ENCODE results near the gene UCK1.
"Not testable (repeated sequence)": the region's sequence is repeated elsewhere in the genome, so short reads cannot be mapped to it uniquely, and the experiment has no call there.

Gene UCK1

DNA sequence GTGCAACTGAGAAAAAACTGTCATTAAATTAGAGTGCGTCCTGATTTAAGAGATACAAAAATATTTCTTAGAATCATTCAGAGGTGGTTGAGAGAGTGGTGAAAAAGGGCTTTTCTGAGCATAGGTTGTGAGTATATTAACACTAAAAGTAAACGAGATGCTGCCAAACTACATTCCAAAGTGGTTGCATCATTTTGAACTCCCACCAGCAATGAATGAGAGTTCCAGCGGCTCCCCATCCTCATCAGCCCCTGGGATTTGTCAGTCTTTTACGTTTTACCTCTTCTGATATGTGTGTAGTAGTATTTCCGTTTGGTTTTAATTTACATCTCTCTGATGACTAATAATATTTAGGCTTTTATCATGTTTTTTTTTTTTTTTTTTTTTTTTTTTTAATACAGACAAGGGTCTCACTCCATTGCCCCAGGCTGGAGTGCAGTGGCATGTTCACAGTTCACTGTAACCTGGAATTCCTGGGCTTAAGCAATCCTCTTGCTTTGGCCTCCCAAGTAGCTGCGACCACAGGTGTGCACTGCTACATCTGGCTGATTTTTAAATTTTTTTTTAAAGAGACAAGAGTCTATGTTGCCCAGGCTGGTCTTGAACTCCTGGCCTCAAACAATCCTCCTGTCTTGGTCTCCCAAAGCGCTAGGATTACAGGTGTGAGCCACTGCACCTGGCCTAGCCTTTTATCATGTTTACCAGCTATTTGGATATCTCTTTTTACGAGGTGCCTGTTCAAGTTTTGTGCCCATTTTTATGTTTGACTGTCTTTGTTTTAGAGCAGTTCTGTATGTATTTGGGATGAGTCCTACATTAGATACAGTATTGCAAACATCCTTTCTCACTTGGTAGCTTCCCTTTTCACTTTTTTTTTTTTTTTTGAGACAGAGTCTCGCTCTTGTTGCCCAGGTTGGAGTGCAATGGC lies 31.2 kb upstream of the UCK1 start:
- H3K27ac Mint-ChIP-seq = no peak overlapping the region
- peaks cover 6% of the 10 kb centered on the region for H3K36me3 Mint-ChIP-seq (ENCODE audit: low read depth)
- H3K4me1 Mint-ChIP-seq (ENCODE audit: low read depth) = no peaks in the 10 kb centered on the region
- DNase-seq (ENCODE audit: low spot score) = no peak
- no peaks in the 10 kb centered on the region for H3K9me3 Mint-ChIP-seq
- no peak overlapping the region for H3K4me3 Mint-ChIP-seq
- no peaks in the 10 kb centered on the region for H3K27me3 Mint-ChIP-seq (ENCODE audit: low read depth)

DNA sequence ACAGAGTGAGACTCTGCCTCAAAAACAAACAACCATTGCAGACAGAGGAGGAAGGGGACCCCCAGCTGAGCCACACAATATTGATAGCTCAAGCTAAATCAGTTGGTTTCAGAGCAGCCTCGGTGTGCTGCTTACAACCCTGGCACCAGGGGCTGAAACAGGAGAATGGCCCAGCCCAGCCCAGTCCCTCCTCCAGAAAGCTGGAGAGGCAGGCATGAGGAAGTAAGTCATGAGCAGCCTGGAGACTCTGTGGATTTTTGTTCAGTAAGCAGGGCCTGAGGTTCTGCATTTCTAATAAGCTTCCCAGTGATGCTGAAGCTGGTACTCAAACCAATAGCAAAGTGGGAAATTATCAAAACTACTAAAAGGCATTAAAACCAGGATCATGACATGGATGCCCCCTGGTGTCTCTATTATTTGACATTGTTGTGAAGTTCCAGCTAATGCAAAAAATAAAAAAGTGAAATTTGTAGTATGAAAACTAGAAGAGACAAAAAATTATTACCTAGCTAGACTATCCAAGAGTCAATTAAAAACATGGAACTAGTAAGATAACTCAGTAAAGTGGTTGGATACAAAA lies 28.4 kb upstream of the UCK1 start:
- H3K4me3 Mint-ChIP-seq = no peak overlapping the region
- peaks cover 1% of the 10 kb centered on the region for H3K36me3 Mint-ChIP-seq (ENCODE audit: low read depth)
- H3K27ac Mint-ChIP-seq = no peak overlapping the region
- no peaks in the 10 kb centered on the region for H3K9me3 Mint-ChIP-seq
- no peak for DNase-seq (ENCODE audit: low spot score)
- H3K27me3 Mint-ChIP-seq (ENCODE audit: low read depth) = peaks cover 17% of the 10 kb centered on the region
- no peaks in the 10 kb centered on the region for H3K4me1 Mint-ChIP-seq (ENCODE audit: low read depth)

DNA sequence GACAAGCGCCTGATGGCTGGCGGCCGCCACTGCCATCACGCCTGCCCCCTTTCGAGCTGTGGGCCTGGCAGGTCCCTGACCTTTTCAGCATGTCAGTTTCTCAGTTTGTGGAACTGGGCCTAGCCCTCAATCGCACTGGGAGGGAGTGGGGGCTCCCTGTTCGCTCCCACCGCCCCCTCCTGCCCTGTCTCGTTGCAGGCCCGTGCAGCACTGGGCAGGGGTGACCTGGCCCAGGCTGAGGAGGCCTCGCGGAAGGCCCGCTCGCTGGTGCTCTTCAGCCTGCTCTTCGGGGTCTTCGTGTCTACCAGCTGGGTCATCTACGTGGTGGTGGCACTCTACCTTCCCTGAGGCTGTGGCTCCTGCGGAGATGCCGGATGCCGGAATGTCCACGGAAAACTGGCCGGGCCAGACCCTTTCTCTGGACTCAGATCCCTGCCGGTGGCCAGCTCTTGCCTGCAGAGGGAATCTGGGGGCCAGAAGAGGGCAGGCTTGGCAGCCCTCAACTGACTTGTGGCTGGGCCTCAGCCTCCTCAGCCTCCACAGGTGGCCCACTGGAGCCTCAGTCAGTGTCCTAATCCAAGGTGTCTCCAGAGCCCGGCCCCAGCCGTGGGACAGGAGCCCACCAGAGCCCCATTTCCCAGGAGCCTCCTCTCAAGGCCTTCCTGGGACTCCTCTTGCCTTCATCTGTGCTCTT lies 26.9 kb upstream of the UCK1 start:
- Mint-ChIP-seq H3K9me3 (no peaks in the 10 kb centered on the region), H3K4me3 (no peak overlapping the region), H3K27ac (no peak overlapping the region), H3K4me1 (ENCODE audit: low read depth) (no peaks in the 10 kb centered on the region), H3K27me3 (ENCODE audit: low read depth) (peaks cover 29% of the 10 kb centered on the region), H3K36me3 (ENCODE audit: low read depth) (peaks cover 1% of the 10 kb centered on the region)
- DNase-seq (ENCODE audit: low spot score) = no peak

GRCh38 chr9:131555841-131556673 lies 25.0 kb upstream of the UCK1 start:
- Mint-ChIP-seq H3K27ac (no peak overlapping the region), H3K27me3 (ENCODE audit: low read depth) (peaks cover 38% of the 10 kb centered on the region), H3K4me3 (no peak overlapping the region)

DNA sequence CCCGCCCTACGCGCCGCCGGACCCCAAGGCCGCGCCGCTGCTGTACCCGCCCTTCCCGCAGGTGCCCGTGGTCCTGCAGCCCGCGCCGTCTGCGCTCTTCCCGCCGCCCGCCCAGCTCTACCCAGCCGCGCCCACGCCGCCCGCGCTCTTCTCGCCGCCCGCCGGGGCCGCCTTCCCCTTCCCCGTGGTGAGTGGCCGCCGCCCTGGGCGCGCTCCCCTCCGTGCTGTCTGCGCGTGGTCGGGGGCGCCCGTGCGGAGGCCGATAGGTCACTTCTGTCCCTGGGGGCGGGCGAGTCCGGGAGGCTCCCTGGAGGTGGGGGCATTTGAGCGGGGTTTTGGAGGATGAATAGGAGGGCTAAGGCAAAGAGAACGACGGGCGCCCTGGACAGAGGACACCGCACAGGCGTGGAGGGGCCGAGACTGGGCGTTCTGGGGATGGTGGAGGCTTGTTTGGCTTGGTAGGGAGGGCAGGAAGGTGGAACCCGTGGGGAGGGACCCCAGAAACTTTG lies 23.8 kb upstream of the UCK1 start:
- H3K4me3 Mint-ChIP-seq = no peak overlapping the region
- H3K36me3 Mint-ChIP-seq (ENCODE audit: low read depth) = no peaks in the 10 kb centered on the region
- H3K27ac Mint-ChIP-seq = no peak overlapping the region
- no peaks in the 10 kb centered on the region for H3K4me1 Mint-ChIP-seq (ENCODE audit: low read depth)
- peaks cover 46% of the 10 kb centered on the region for H3K27me3 Mint-ChIP-seq (ENCODE audit: low read depth)
- no peaks in the 10 kb centered on the region for H3K9me3 Mint-ChIP-seq
- no peak for DNase-seq (ENCODE audit: low spot score)

More at GRCh38 chr9:131555841-131556673, 25.0 kb upstream of the UCK1 start:
- no peak for DNase-seq (ENCODE audit: low spot score)
- Mint-ChIP-seq H3K4me1 (ENCODE audit: low read depth) (no peaks in the 10 kb centered on the region), H3K9me3 (no peaks in the 10 kb centered on the region), H3K36me3 (ENCODE audit: low read depth) (peaks cover 1% of the 10 kb centered on the region)

GRCh38 chr9:131554087-131554842 lies 23.2 kb upstream of the UCK1 start:
- Mint-ChIP-seq H3K27ac (no peak overlapping the region), H3K36me3 (ENCODE audit: low read depth) (no peaks in the 10 kb centered on the region), H3K4me3 (no peak overlapping the region), H3K4me1 (ENCODE audit: low read depth) (no peaks in the 10 kb centered on the region), H3K27me3 (ENCODE audit: low read depth) (peaks cover 52% of the 10 kb centered on the region), H3K9me3 (no peaks in the 10 kb centered on the region)
- DNase-seq (ENCODE audit: low spot score) = no peak

DNA sequence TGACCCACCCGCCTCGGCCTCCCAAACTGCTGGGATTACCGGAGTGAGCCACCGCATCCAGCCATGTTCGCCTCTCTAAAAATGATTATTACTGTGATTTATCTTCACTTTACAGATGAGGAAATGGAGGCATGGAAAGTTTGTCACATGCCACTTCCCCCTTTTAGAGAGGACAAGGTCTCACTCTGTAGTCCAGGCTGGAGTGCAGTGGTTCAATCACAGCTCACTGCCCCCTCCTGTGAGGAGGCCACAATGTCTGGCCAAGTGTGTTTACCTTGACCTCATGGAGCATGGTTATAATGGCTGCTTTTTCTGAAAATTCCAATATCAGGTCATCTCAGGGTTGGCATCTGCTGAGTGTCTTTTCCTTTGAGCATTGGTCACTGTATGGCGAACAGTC lies 21.0 kb upstream of the UCK1 start:
- Mint-ChIP-seq H3K36me3 (ENCODE audit: low read depth) (no peaks in the 10 kb centered on the region), H3K9me3 (no peaks in the 10 kb centered on the region), H3K27ac (no peak overlapping the region), H3K4me1 (ENCODE audit: low read depth) (no peaks in the 10 kb centered on the region), H3K4me3 (no peak overlapping the region), H3K27me3 (ENCODE audit: low read depth) (peaks cover 74% of the 10 kb centered on the region)
- no peak for DNase-seq (ENCODE audit: low spot score)

- not testable (repeated sequence) for H3K4me3 Mint-ChIP-seq; H3K9me3 Mint-ChIP-seq; H3K27ac Mint-ChIP-seq; H3K36me3 Mint-ChIP-seq (ENCODE audit: low read depth); DNase-seq (ENCODE audit: low spot score); H3K4me1 Mint-ChIP-seq (ENCODE audit: low read depth)
- H3K27me3 Mint-ChIP-seq (ENCODE audit: low read depth) = peaks cover 75% of the 10 kb centered on the region
Observed at GRCh38 chr9:131550465-131550864, 19.4 kb upstream of the UCK1 start.

GRCh38 chr9:131549186-131549585 lies 18.1 kb upstream of the UCK1 start:
- not testable (repeated sequence) for DNase-seq (ENCODE audit: low spot score); H3K27ac Mint-ChIP-seq; H3K36me3 Mint-ChIP-seq (ENCODE audit: low read depth); H3K4me1 Mint-ChIP-seq (ENCODE audit: low read depth); H3K4me3 Mint-ChIP-seq; H3K9me3 Mint-ChIP-seq
- peaks cover 79% of the 10 kb centered on the region for H3K27me3 Mint-ChIP-seq (ENCODE audit: low read depth)

GRCh38 chr9:131546336-131547084 lies 15.4 kb upstream of the UCK1 start:
- H3K4me3 Mint-ChIP-seq = peak overlapping the region; percentile 68
- H3K27me3 Mint-ChIP-seq (ENCODE audit: low read depth) = peaks cover 70% of the 10 kb centered on the region

DNA sequence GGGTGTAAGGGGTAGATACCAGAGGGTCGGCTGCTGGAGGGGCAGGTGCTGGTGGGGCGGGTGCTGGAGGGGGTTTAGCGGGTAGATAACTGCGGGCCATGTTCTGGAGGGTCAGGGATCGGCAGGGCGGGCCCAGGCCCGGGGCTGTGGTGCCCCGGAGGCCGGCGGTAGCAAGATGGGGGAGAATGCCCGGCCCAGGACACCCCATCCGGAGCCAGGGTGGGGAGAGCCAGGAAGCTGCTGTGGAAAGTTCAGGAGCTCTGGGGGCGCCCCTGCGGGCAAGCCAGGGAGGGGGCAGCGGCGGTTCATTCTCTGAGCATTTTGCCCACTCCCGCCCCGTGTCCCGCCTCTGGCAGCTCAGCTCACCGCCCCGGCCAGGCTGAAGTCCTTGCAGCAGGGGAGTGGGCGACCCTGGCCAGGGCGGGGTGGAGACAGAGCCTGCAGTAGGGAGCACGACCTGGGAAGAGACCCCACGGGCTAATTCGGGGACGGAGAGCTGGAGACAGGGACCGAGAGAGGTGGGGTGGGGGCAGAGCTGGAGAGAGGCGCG lies 14.8 kb upstream of the UCK1 start:
- Mint-ChIP-seq H3K4me3 (peak overlapping the region; percentile 24), H3K27ac (no peak overlapping the region), H3K27me3 (ENCODE audit: low read depth) (peaks cover 67% of the 10 kb centered on the region), H3K9me3 (peaks cover 20% of the 10 kb centered on the region), H3K36me3 (ENCODE audit: low read depth) (peaks cover 4% of the 10 kb centered on the region), H3K4me1 (ENCODE audit: low read depth) (no peaks in the 10 kb centered on the region)
- no peak for DNase-seq (ENCODE audit: low spot score)

More at GRCh38 chr9:131546336-131547084, 15.4 kb upstream of the UCK1 start:
- DNase-seq (ENCODE audit: low spot score) = no peak
- Mint-ChIP-seq H3K9me3 (peaks cover 20% of the 10 kb centered on the region), H3K27ac (no peak overlapping the region), H3K4me1 (ENCODE audit: low read depth) (no peaks in the 10 kb centered on the region), H3K36me3 (ENCODE audit: low read depth) (peaks cover 4% of the 10 kb centered on the region)

All from T-helper 2 cell treated with Interferon-gamma antibody and Interleukin-4, amounts not matched to agents 5 μg/mL and 100 μg/mL, for 36 hours (primary cell).